ENCODE measurements around the gene OS9.

OS9 gene

DNA sequence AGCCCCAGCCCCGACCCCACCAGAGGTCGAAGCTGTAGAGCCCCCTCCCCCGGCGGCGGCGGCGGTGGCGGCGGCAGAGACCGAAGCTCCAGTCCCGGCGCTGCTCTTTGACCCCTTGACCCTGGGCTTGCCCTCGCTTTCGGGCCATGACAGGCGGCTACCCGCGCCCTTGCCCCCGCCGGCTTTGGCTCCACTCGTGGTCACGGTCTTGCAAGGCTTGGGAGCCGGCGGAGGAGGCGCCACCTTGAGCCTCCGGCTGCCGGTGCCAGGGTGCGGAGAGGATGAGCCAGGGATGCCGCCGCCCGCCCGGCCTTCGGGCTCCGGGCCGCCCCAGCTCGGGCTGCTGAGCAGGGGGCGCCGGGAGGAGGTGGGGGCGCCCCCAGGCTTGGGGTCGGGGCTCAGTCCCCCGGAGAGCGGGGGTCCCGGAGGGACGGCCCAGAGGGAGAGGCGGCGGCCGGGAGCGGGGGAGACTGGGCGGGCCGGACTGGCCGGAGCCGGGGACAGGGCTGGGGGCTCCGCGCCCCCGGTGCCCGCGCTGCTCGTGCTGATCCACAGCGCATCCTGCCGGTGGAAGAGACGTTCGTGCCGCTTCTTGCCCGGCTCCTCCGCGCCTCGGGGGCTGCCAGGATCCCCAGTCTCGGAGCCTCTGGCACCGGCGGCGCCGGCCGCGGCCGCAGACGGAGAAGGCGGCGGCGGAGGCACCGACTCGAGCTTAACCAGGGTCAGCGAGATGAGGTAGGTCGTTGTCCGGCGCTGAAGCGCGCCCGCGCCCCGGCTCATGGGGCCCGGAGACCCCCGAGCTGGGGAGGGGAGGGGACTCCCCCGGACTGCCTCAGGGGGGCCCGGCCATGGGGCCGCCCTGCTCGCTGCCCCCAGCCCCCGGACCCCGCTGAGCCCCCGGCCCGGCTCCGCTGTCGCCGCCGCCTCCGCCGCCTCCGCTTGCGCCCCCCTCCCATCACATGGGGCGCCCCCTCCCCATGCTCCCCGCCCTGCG, 43.8 kb downstream of the OS9 start:
- TF ChIP-seq ZFX (IDR thresholded peaks at IDR 0.05): no peak
- TF ChIP-seq, protein P1, sequence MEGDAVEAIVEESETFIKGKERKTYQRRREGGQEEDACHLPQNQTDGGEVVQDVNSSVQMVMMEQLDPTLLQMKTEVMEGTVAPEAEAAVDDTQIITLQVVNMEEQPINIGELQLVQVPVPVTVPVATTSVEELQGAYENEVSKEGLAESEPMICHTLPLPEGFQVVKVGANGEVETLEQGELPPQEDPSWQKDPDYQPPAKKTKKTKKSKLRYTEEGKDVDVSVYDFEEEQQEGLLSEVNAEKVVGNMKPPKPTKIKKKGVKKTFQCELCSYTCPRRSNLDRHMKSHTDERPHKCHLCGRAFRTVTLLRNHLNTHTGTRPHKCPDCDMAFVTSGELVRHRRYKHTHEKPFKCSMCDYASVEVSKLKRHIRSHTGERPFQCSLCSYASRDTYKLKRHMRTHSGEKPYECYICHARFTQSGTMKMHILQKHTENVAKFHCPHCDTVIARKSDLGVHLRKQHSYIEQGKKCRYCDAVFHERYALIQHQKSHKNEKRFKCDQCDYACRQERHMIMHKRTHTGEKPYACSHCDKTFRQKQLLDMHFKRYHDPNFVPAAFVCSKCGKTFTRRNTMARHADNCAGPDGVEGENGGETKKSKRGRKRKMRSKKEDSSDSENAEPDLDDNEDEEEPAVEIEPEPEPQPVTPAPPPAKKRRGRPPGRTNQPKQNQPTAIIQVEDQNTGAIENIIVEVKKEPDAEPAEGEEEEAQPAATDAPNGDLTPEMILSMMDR (conservative IDR thresholded peaks at IDR 0.05): no peak; the same call in 1 of the 2 replicates
- H3K27ac ChIP-seq: no peak overlapping the region

DNA sequence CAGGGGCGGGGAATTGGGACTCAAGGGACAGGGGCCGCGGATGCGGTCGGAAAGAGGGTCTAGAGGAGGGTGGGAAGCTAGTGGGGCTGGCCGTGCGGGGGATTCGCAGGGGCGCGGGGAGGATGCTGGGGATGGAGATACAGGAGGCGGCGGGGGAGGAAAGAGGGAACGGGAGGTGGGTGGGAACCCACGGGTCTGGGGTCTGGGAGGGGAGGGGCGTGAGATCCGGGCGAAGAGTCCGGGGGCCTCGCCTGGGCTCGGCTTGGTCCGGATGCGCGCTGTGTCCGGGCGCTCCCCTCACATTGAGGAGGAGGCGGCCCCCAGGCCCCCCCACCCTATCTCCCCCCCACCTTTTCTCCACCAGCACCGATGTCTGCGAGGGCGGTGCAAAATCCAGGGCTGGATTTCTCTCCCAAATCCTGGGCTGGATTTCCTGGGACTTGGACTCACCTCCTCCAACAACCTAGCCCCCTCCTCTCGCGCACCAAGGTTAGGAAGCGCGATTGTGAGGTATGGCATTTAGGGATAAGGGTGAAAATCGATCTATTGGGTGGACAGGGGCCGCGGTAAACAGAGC, 44.8 kb downstream of the OS9 start, which contains the start of gene AGAP2:
TSS of gene AGAP2 (minus strand) at position 82 of the 577 bp plus-strand sequence. CDS start 496 bp downstream, outside the sequence.
- H3K27ac ChIP-seq: no peak within 1 kb of the TSS

DNA sequence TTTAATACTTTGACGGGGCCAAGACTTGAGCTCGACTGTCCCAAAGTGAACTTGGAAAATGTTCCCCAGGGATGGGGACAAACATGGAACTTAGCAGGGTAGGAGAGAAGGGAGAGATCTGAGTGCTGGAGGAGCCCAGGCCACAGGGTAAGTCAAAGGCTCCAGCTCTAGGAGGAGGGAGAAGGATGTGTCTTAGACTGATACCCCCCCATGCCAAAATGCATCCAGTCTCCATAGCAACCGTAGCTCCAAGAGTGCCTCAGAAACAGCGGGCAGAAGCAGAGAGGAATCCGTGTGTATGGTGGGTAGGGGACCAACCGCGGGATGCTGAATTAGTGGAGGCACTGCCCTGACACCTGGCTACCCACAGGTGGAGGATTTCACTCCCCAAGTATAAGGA, 45.5 kb downstream of the OS9 start:
- H3K27ac ChIP-seq: no peak overlapping the region
- no peak for TF ChIP-seq ZFX (IDR thresholded peaks at IDR 0.05)
- TF ChIP-seq, protein P1 (conservative IDR thresholded peaks at IDR 0.05): no peak

More for the DNA sequence above, 44.8 kb downstream of the OS9 start, which contains the start of gene AGAP2:
- TF ChIP-seq, protein P1 (conservative IDR thresholded peaks at IDR 0.05): no peak
- no peak for TF ChIP-seq ZFX (IDR thresholded peaks at IDR 0.05)

DNA sequence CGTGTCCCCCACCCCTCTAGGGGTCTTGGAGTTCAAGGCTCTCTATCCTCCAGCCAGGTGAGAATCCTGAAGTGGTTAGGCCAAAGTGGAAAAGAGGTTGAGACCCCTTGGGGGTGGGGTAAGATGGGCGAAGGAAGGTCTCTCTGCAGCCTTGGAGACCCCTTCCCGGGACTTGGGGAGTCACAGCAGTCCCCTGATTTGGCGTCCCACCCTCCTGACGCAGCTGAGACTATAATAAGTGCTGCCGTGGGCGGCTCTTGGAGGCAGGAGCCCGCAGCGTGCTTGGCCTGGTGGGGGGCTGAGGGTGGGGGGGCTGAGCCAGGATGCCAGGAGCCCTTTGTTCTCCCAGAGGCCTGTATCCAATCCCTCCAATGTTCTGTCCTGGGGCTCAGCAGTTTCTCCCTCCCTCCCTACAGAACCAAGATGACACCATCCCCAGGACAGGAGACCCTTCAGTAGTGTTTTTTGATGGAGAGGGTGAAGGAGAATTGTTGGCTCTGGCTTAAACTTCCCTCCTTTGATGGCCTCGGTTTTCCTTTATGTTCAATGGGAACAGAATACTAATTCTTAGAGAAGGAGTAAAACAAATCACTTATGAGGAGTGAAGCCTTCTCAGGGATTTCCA, 46.1 kb downstream of the OS9 start:
- H3K27ac ChIP-seq: no peak overlapping the region
- no peak for TF ChIP-seq ZFX (IDR thresholded peaks at IDR 0.05)
- TF ChIP-seq, protein P1 (conservative IDR thresholded peaks at IDR 0.05): no peak

DNA sequence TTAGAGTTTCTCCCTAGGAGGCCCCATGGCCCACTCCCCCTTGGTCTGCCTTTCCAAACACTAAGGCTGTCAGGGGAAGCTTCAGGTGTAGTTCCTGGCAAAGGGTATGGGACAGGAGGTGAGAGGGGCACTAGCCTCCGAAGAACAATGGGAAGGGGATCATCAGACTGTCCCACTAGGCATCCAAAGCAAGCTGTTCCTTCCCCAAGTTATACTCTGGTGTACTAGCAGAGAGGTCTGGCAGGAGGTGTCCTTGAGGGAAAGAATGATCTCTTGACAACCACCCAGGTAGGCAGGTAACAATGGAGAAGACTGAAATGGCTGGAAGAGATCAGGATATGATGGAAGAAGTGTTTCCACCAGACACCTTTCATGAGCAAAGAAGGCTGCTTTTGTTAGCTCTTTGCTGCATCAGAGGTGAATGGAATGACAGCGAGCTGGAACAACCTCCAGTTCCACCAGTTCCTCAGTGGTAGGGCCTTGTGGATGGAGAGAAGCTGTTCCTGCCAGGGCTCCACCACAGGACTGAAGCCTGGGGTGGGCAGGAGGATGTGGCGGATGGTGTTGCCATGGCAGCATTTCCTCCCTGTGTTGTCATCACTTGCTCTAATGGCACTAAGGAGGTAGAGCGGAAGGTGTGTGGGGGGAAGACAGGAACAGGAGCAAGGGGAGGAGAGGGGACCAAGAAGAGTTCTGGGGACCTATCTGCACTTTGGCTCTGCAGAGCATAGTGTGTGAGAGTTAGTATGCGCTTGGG, 46.9 kb downstream of the OS9 start:
- no peak overlapping the region for H3K27ac ChIP-seq
- TF ChIP-seq, protein P1 (conservative IDR thresholded peaks at IDR 0.05): no peak
- TF ChIP-seq ZFX (IDR thresholded peaks at IDR 0.05): no peak

DNA sequence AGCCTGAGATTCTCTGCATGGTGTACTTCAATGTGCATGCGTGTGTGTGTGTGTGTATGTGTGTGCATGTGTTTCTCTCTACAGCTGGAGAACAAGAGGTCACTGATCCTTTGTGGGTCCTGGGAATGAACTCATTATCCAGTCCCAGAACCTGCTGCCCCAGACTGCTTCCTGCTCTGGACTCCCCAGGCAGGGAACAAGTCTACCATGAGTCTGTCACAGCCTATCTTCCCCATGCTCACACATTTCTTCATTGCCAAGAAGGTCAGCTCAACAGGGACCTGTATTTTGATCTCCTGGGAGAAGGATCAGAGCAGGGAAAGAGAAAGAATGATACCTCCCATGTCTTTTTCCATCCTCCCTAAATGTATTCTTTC, 47.5 kb downstream of the OS9 start:
- no peak overlapping the region for H3K27ac ChIP-seq
- TF ChIP-seq, protein P1 (conservative IDR thresholded peaks at IDR 0.05): no peak
- no peak for TF ChIP-seq ZFX (IDR thresholded peaks at IDR 0.05)
